OCI-LY3 (cell line): ENCODE data around the gene C10orf105.

Experiments
- H2AFZ ChIP-seq: fragments of 200-600, 300-600 bp; shearing (Covaris generic); 2 replicates; pipeline ENCODE4 v1.6.0; 2014; ENCODE audit warnings: antibody characterized with exemption, low read depth, low read length
- H3K27ac ChIP-seq: fragments of 200-600, 300-600 bp; sonication (generic); 2 replicates; pipeline ENCODE4 v1.5.1; 2014; ENCODE audit warnings: mild to moderate bottlenecking, low read length, moderate library complexity, mixed read lengths
- H3K27me3 ChIP-seq: fragments of 200-600, 300-600 bp; sonication (generic); 2 replicates; pipeline ENCODE4 v1.6.1; 2014; ENCODE audit warnings: low read depth, low read length, mixed read lengths
- H3K36me3 ChIP-seq: fragments of 200-600, 300-600 bp; sonication (generic); replicated peaks from 2 replicates; pipeline ENCODE3; 2014; ENCODE audit warnings: low read depth, low read length, mixed read lengths
- H3K4me1 ChIP-seq: fragments of 300-600, 200-600 bp; sonication (generic); 2 replicates; pipeline ENCODE4 v1.6.1; 2014; ENCODE audit warnings: low read length, mixed read lengths
- H3K4me2 ChIP-seq: fragments of 200-600, 300-600 bp; sonication (generic); 2 replicates; pipeline ENCODE4 v1.6.1; 2014; ENCODE audit warnings: low read length, mixed read lengths
- H3K4me3 ChIP-seq: fragments of 300-600, 200-600 bp; sonication (generic); 2 replicates; pipeline ENCODE4 v1.5.1; 2014; ENCODE audit warnings: antibody characterized with exemption, mild to moderate bottlenecking, low read length, moderate library complexity
- H3K79me2 ChIP-seq: fragments of 300-600, 200-600 bp; shearing (Covaris generic); 2 replicates; pipeline ENCODE4 v1.6.1; 2014; ENCODE audit warnings: mild to moderate bottlenecking, low read length, mixed read lengths
- H3K9ac ChIP-seq: fragments of 300-600, 200-600 bp; shearing (Covaris generic); 2 replicates; pipeline ENCODE4 v1.6.0; 2014; ENCODE audit warnings: mild to moderate bottlenecking, low read length, moderate library complexity
- H3K9me3 ChIP-seq: fragments of 200-600, 300-600 bp; shearing (Covaris generic); 2 replicates; pipeline ENCODE4 v1.6.1; 2014; ENCODE audit warnings: low read length, mixed read lengths; ENCODE audit not compliant: insufficient read depth
- H4K20me1 ChIP-seq: fragments of 200-600, 300-600 bp; sonication (generic); 2 replicates; pipeline ENCODE4 v1.6.1; 2016; ENCODE audit warnings: low read length, mixed read lengths; ENCODE audit not compliant: insufficient read depth
- CTCF ChIP-seq: fragments of 200-600, 300-600 bp; sonication (generic); IDR thresholded peaks from 2 replicates; pipeline ENCODE4 v1.5.1; 2014; ENCODE audit warnings: antibody characterized with exemption, low read length, low read depth
- EZH2phosphoT487 ChIP-seq: fragments of 200-600 bp; shearing (Covaris generic); IDR thresholded peaks from 2 replicates; pipeline ENCODE4 v1.6.1; 2018; ENCODE audit warnings: antibody characterized with exemption, mixed run types, low read depth

C10orf105 gene

GRCh38 chr10:71687480-71687879 is 32.1 kb downstream of the C10orf105 start:
- H3K79me2 ChIP-seq, result no peaks in the 10 kb centered on the region
- H3K9ac ChIP-seq, result no peak overlapping the region
- H2AFZ ChIP-seq, result no peak overlapping the region
- H3K4me3 ChIP-seq, result no peak overlapping the region
- H3K27ac ChIP-seq, result no peak overlapping the region
- peaks cover 7% of the 10 kb centered on the region for H3K4me1 ChIP-seq
- H3K36me3 ChIP-seq, result no peaks in the 10 kb centered on the region
- H4K20me1 ChIP-seq, result no peaks in the 10 kb centered on the region
- TF ChIP-seq EZH2phosphoT487 (no peak), CTCF (no peak)
- H3K27me3 ChIP-seq, result peaks cover 1% of the 10 kb centered on the region; the same call in 1 of the 2 replicates
- no peaks in the 10 kb centered on the region for H3K9me3 ChIP-seq
- no peak overlapping the region for H3K4me2 ChIP-seq

- TF ChIP-seq EZH2phosphoT487 (no peak), CTCF (no peak)
- Histone ChIP-seq H3K27ac (no peak overlapping the region), H3K9ac (no peak overlapping the region), H3K4me2 (no peak overlapping the region), H3K9me3 (no peaks in the 10 kb centered on the region), H3K27me3 (no peaks in the 10 kb centered on the region; the same call in 1 of the 2 replicates), H3K79me2 (no peaks in the 10 kb centered on the region), H4K20me1 (no peaks in the 10 kb centered on the region), H3K36me3 (no peaks in the 10 kb centered on the region), H2AFZ (no peak overlapping the region), H3K4me3 (no peak overlapping the region), H3K4me1 (peaks cover 7% of the 10 kb centered on the region)
Measured at GRCh38 chr10:71687077-71687476, 32.5 kb downstream of the C10orf105 start.

- H3K79me2 ChIP-seq, result no peaks in the 10 kb centered on the region
- no peak overlapping the region for H3K9ac ChIP-seq
Measured at GRCh38 chr10:71685554-71686232, 33.9 kb downstream of the C10orf105 start.

More at GRCh38 chr10:71685554-71686232, 33.9 kb downstream of the C10orf105 start:
- peaks cover 5% of the 10 kb centered on the region; the same call in 1 of the 2 replicates for H3K27me3 ChIP-seq
- no peak overlapping the region for H3K4me3 ChIP-seq
- no peak overlapping the region for H3K4me2 ChIP-seq
- TF ChIP-seq CTCF, result no peak
- no peak overlapping the region for H2AFZ ChIP-seq
- peaks cover 7% of the 10 kb centered on the region for H3K4me1 ChIP-seq
- H3K36me3 ChIP-seq, result no peaks in the 10 kb centered on the region
- H4K20me1 ChIP-seq, result no peaks in the 10 kb centered on the region
- H3K27ac ChIP-seq, result no peak overlapping the region
- no peaks in the 10 kb centered on the region for H3K9me3 ChIP-seq
